Measurements from ENCODE around the gene DOK6. TPM values are rescaled to one million over a fixed set of nuclear protein-coding genes. Genes with fewer than 3 reads are reported as not detected.
"Not testable (repeated sequence)": the region's sequence is repeated elsewhere in the genome, so short reads cannot be mapped to it uniquely, and the experiment has no call there.

Gene DOK6
- polyA plus RNA-seq, 1 experiment, result 0.55 TPM

DNA sequence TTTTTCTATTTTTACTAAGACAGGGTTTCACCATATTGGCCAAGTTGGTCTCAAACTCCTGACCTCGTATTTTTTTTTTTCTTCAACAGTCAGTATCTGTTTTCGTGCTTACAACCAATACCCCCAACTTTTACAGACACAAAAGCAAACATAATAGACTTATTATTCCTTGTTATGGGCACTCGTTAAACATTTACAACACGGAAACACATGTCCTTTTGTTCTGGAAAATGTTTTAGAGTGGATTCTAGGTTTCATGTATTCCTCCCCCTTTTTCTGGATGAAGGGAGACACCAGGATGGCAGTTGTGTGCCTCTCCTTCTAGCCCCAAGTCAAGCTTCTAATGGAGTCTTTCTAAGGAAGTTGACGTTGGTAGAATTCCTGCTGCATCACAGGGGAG, 458.2 kb downstream of the DOK6 start:
- no peak for DNase-seq (ENCODE audit: low read depth)
- CTCF ChIA-PET, result no interaction called here
- no peaks in the 10 kb centered on the region for H3K27me3 ChIP-seq (ENCODE audit: control insufficient read depth, insufficient read depth, low read length)
- POLR2A ChIA-PET, result no interaction called here
- H3K36me3 ChIP-seq (ENCODE audit: control insufficient read depth, insufficient read depth, low read length), result no peaks in the 10 kb centered on the region
- TF ChIP-seq CTCF (IDR thresholded peaks at IDR 0.05; ENCODE audit: insufficient read depth, low read depth, low read length), result no peak
- no peak overlapping the region for H3K4me3 ChIP-seq (ENCODE audit: low read depth, low read length)

DNA sequence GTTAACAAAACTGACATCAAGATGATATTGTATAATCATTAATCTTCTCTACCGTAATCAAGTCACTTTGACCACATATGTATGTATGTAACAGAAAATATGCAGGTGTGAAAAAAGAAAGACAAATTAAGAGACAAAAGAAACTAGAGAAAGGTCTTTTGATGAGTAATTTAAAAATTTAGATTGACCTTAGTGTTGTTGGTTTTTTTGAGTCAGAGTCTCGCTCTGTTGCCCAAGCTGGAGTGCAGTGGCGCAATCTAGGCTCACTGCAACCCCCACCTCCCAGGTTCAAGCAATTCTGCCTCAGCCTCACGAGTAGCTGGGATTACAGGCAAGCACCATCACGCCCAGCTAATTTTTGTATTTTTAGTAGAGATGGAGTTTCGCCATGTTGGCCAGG, 464.1 kb downstream of the DOK6 start:
- POLR2A ChIA-PET; H3K4me3 ChIP-seq (ENCODE audit: low read depth, low read length); H3K27me3 ChIP-seq (ENCODE audit: control insufficient read depth, insufficient read depth, low read length); DNase-seq (ENCODE audit: low read depth); H3K36me3 ChIP-seq (ENCODE audit: control insufficient read depth, insufficient read depth, low read length); CTCF ChIA-PET: not testable (repeated sequence)

- Histone ChIP-seq H3K4me3 (ENCODE audit: low read depth, low read length) (no peak overlapping the region), H3K27me3 (ENCODE audit: control insufficient read depth, insufficient read depth, low read length) (no peaks in the 10 kb centered on the region), H3K36me3 (ENCODE audit: control insufficient read depth, insufficient read depth, low read length) (no peaks in the 10 kb centered on the region)
- DNase-seq (ENCODE audit: low read depth), result peak; percentile 41
- ChIA-PET POLR2A (no interaction called here), CTCF (interaction anchor here (0.7 kb wide), 1 partner anchor 32 kb away, joined by 4 read pairs; no protein-coding TSS in a partner anchor)
- TF ChIP-seq CTCF (IDR thresholded peaks at IDR 0.05; ENCODE audit: insufficient read depth, low read depth, low read length), result no peak
Measured at GRCh38 chr18:69865776-69866175, 465.1 kb downstream of the DOK6 start.

DNA sequence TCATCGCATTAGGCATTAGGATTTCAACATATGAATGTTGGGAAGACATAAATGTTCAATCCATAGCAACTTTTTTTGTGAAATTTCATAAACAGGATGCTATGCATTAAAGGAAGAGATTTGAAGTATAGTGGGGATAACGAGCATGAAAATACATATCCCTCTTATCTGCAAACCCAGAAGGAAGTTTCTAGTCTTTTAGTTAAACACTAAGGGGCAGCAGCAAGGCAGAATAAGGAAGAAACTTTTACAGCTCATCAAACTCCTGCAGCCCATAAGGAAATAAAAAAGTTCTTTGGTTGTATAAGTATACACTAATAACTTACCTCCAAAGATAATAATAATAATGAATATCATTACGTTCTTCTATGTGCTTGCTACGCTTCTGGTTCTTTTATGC, 465.5 kb downstream of the DOK6 start:
- DNase-seq (ENCODE audit: low read depth), result no peak
- Histone ChIP-seq H3K36me3 (ENCODE audit: control insufficient read depth, insufficient read depth, low read length) (no peaks in the 10 kb centered on the region), H3K4me3 (ENCODE audit: low read depth, low read length) (no peak overlapping the region), H3K27me3 (ENCODE audit: control insufficient read depth, insufficient read depth, low read length) (no peaks in the 10 kb centered on the region)
- no peak for TF ChIP-seq CTCF (IDR thresholded peaks at IDR 0.05; ENCODE audit: insufficient read depth, low read depth, low read length)
- ChIA-PET CTCF (interaction anchor here (0.7 kb wide), 1 partner anchor 31 kb away, joined by 4 read pairs; no protein-coding TSS in a partner anchor), POLR2A (no interaction called here)

GRCh38 chr18:69870736-69871135, 470.0 kb downstream of the DOK6 start:
- CTCF ChIA-PET, result no interaction called here

More at GRCh38 chr18:69870736-69871135, 470.0 kb downstream of the DOK6 start:
- POLR2A ChIA-PET, result no interaction called here
- H3K27me3 ChIP-seq (ENCODE audit: control insufficient read depth, insufficient read depth, low read length), result no peaks in the 10 kb centered on the region
- TF ChIP-seq CTCF (IDR thresholded peaks at IDR 0.05; ENCODE audit: insufficient read depth, low read depth, low read length), result no peak
- no peak overlapping the region for H3K4me3 ChIP-seq (ENCODE audit: low read depth, low read length)
- H3K36me3 ChIP-seq (ENCODE audit: control insufficient read depth, insufficient read depth, low read length), result no peaks in the 10 kb centered on the region
- no peak for DNase-seq (ENCODE audit: low read depth)
